Measurements from ENCODE around the gene KXD1. TPM values are rescaled to one million over a fixed set of nuclear protein-coding genes. Genes with fewer than 3 reads are reported as not detected.
"Not testable (repeated sequence)": the region's sequence is repeated elsewhere in the genome, so short reads cannot be mapped to it uniquely, and the experiment has no call there.

The KXD1 gene
- total and polyA plus RNA-seq, 2 donors, result 42.6 to 81.9 TPM

- peak overlapping the region in 1 of 2 donors; percentile 37 for H3K4me3 ChIP-seq (ENCODE audit: low read length in 2 of 2)
- WGBS, result 57% methylated on average over 25 of the region's 25 CpGs
- peaks cover 43 to 57% of the 10 kb centered on the region in 2 donors for H3K27me3 ChIP-seq (ENCODE audit: control insufficient read depth in 2 of 2, insufficient read depth in 1 of 2, low read length in 1 of 2)
- no peak overlapping the region for H3K27ac ChIP-seq (ENCODE audit: low read depth in 1 of 2, low read length in 1 of 2)
- H3K9me3 ChIP-seq (ENCODE audit: control insufficient read depth in 2 of 2, insufficient read depth in 1 of 2, low read length in 1 of 2), result no peaks in the 10 kb centered on the region
- no peak for DNase-seq (ENCODE audit: low read depth in 6 of 9, low spot score in 9 of 9)
- H3K4me1 ChIP-seq (ENCODE audit: control insufficient read depth in 2 of 2, insufficient read depth in 2 of 2, low read length in 2 of 2), result peaks cover 16 to 35% of the 10 kb centered on the region in 2 donors
- H3K36me3 ChIP-seq (ENCODE audit: control insufficient read depth in 2 of 2, insufficient read depth in 2 of 2, low read length in 1 of 2), result peaks cover 10% of the 10 kb centered on the region in 2 donors
These were observed 35.9 kb downstream of the KXD1 start for GRCh38 chr19:18593367-18594095.

- DNase-seq (ENCODE audit: low read depth in 6 of 9, low spot score in 9 of 9), result peak in 8 of 9 donors; percentile 54 to 83 (median 68)
These were observed 36.6 kb downstream of the KXD1 start for GRCh38 chr19:18594096-18594823.

GRCh38 chr19:18594824-18595373 lies 37.2 kb downstream of the KXD1 start:
- Histone ChIP-seq H3K27me3 (ENCODE audit: control insufficient read depth in 2 of 2, insufficient read depth in 1 of 2, low read length in 1 of 2) (peaks cover 46 to 70% of the 10 kb centered on the region in 2 donors), H3K27ac (ENCODE audit: low read depth in 1 of 2, low read length in 1 of 2) (no peak overlapping the region), H3K4me1 (ENCODE audit: control insufficient read depth in 2 of 2, insufficient read depth in 2 of 2, low read length in 2 of 2) (peaks cover 12 to 26% of the 10 kb centered on the region in 2 donors), H3K36me3 (ENCODE audit: control insufficient read depth in 2 of 2, insufficient read depth in 2 of 2, low read length in 1 of 2) (peaks cover 10% of the 10 kb centered on the region in 2 donors), H3K9me3 (ENCODE audit: control insufficient read depth in 2 of 2, insufficient read depth in 1 of 2, low read length in 1 of 2) (no peaks in the 10 kb centered on the region), H3K4me3 (ENCODE audit: low read length in 2 of 2) (peak overlapping the region; percentile 17 to 37)
- 24% methylated on average over 26 of the region's 26 CpGs for WGBS
- no peak for DNase-seq (ENCODE audit: low read depth in 6 of 9, low spot score in 9 of 9)

More at GRCh38 chr19:18594096-18594823, 36.6 kb downstream of the KXD1 start:
- Histone ChIP-seq H3K27ac (ENCODE audit: low read depth in 1 of 2, low read length in 1 of 2) (no peak overlapping the region), H3K9me3 (ENCODE audit: control insufficient read depth in 2 of 2, insufficient read depth in 1 of 2, low read length in 1 of 2) (no peaks in the 10 kb centered on the region), H3K4me1 (ENCODE audit: control insufficient read depth in 2 of 2, insufficient read depth in 2 of 2, low read length in 2 of 2) (peaks cover 16 to 33% of the 10 kb centered on the region in 2 donors), H3K4me3 (ENCODE audit: low read length in 2 of 2) (peak overlapping the region; percentile 17 to 37), H3K36me3 (ENCODE audit: control insufficient read depth in 2 of 2, insufficient read depth in 2 of 2, low read length in 1 of 2) (peaks cover 10% of the 10 kb centered on the region in 2 donors), H3K27me3 (ENCODE audit: control insufficient read depth in 2 of 2, insufficient read depth in 1 of 2, low read length in 1 of 2) (peaks cover 46 to 63% of the 10 kb centered on the region in 2 donors)
- 1% methylated on average over 54 of the region's 54 CpGs for WGBS

- Histone ChIP-seq H3K4me1 (ENCODE audit: control insufficient read depth in 2 of 2, insufficient read depth in 2 of 2, low read length in 2 of 2) (peaks cover 10 to 20% of the 10 kb centered on the region in 2 donors), H3K4me3 (ENCODE audit: low read length in 2 of 2) (no peak overlapping the region), H3K27me3 (ENCODE audit: control insufficient read depth in 2 of 2, insufficient read depth in 1 of 2, low read length in 1 of 2) (peaks cover 46 to 72% of the 10 kb centered on the region in 2 donors), H3K27ac (ENCODE audit: low read depth in 1 of 2, low read length in 1 of 2) (no peak overlapping the region), H3K36me3 (ENCODE audit: control insufficient read depth in 2 of 2, insufficient read depth in 2 of 2, low read length in 1 of 2) (peaks cover 10% of the 10 kb centered on the region in 2 donors), H3K9me3 (ENCODE audit: control insufficient read depth in 2 of 2, insufficient read depth in 1 of 2, low read length in 1 of 2) (no peaks in the 10 kb centered on the region)
- WGBS, result 82% methylated on average over 6 of the region's 6 CpGs
- no peak for DNase-seq (ENCODE audit: low read depth in 6 of 9, low spot score in 9 of 9)
These were observed 37.8 kb downstream of the KXD1 start for GRCh38 chr19:18595475-18595874.

GRCh38 chr19:18596752-18597157 lies 39.1 kb downstream of the KXD1 start:
- no peak overlapping the region for H3K4me3 ChIP-seq (ENCODE audit: low read length in 2 of 2)
- no peaks in the 10 kb centered on the region for H3K9me3 ChIP-seq (ENCODE audit: control insufficient read depth in 2 of 2, insufficient read depth in 1 of 2, low read length in 1 of 2)
- 15% methylated on average over 21 of the region's 21 CpGs for WGBS
- no peak overlapping the region for H3K27ac ChIP-seq (ENCODE audit: low read depth in 1 of 2, low read length in 1 of 2)
- H3K36me3 ChIP-seq (ENCODE audit: control insufficient read depth in 2 of 2, insufficient read depth in 2 of 2, low read length in 1 of 2), result peaks cover under 1 to 2% of the 10 kb centered on the region in 2 donors
- H3K27me3 ChIP-seq (ENCODE audit: control insufficient read depth in 2 of 2, insufficient read depth in 1 of 2, low read length in 1 of 2), result peaks cover 48 to 83% of the 10 kb centered on the region in 2 donors
- H3K4me1 ChIP-seq (ENCODE audit: control insufficient read depth in 2 of 2, insufficient read depth in 2 of 2, low read length in 2 of 2), result peaks cover 10 to 20% of the 10 kb centered on the region in 2 donors
- DNase-seq (ENCODE audit: low read depth in 6 of 9, low spot score in 9 of 9), result no peak

GRCh38 chr19:18597809-18598660 lies 40.4 kb downstream of the KXD1 start:
- WGBS, result 55% methylated on average over 25 of the region's 25 CpGs

GRCh38 chr19:18599485-18599884 lies 41.8 kb downstream of the KXD1 start:
- no peaks in the 10 kb centered on the region for H3K36me3 ChIP-seq (ENCODE audit: control insufficient read depth in 2 of 2, insufficient read depth in 2 of 2, low read length in 1 of 2)
- H3K4me3 ChIP-seq (ENCODE audit: low read length in 2 of 2), result no peak overlapping the region
- no peak overlapping the region for H3K27ac ChIP-seq (ENCODE audit: low read depth in 1 of 2, low read length in 1 of 2)
- WGBS, result 93% methylated on average over 20 of the region's 20 CpGs
- peaks cover 0 to 2% of the 10 kb centered on the region in 2 donors for H3K9me3 ChIP-seq (ENCODE audit: control insufficient read depth in 2 of 2, insufficient read depth in 1 of 2, low read length in 1 of 2)
- peaks cover 57 to 93% of the 10 kb centered on the region in 2 donors for H3K27me3 ChIP-seq (ENCODE audit: control insufficient read depth in 2 of 2, insufficient read depth in 1 of 2, low read length in 1 of 2)
- no peak for DNase-seq (ENCODE audit: low read depth in 6 of 9, low spot score in 9 of 9)
- peaks cover 4 to 8% of the 10 kb centered on the region in 2 donors for H3K4me1 ChIP-seq (ENCODE audit: control insufficient read depth in 2 of 2, insufficient read depth in 2 of 2, low read length in 2 of 2)

More at GRCh38 chr19:18597809-18598660, 40.4 kb downstream of the KXD1 start:
- Histone ChIP-seq H3K27me3 (ENCODE audit: control insufficient read depth in 2 of 2, insufficient read depth in 1 of 2, low read length in 1 of 2) (peaks cover 54 to 92% of the 10 kb centered on the region in 2 donors), H3K36me3 (ENCODE audit: control insufficient read depth in 2 of 2, insufficient read depth in 2 of 2, low read length in 1 of 2) (no peaks in the 10 kb centered on the region), H3K9me3 (ENCODE audit: control insufficient read depth in 2 of 2, insufficient read depth in 1 of 2, low read length in 1 of 2) (no peaks in the 10 kb centered on the region), H3K4me3 (ENCODE audit: low read length in 2 of 2) (no peak overlapping the region), H3K27ac (ENCODE audit: low read depth in 1 of 2, low read length in 1 of 2) (no peak overlapping the region), H3K4me1 (ENCODE audit: control insufficient read depth in 2 of 2, insufficient read depth in 2 of 2, low read length in 2 of 2) (peaks cover 10 to 20% of the 10 kb centered on the region in 2 donors)
- no peak for DNase-seq (ENCODE audit: low read depth in 6 of 9, low spot score in 9 of 9)

- not testable (repeated sequence) for DNase-seq (ENCODE audit: low read depth in 6 of 9, low spot score in 9 of 9); H3K4me1 ChIP-seq (ENCODE audit: control insufficient read depth in 2 of 2, insufficient read depth in 2 of 2, low read length in 2 of 2); H3K9me3 ChIP-seq (ENCODE audit: control insufficient read depth in 2 of 2, insufficient read depth in 1 of 2, low read length in 1 of 2); H3K27ac ChIP-seq (ENCODE audit: low read depth in 1 of 2, low read length in 1 of 2); H3K36me3 ChIP-seq (ENCODE audit: control insufficient read depth in 2 of 2, insufficient read depth in 2 of 2, low read length in 1 of 2); H3K4me3 ChIP-seq (ENCODE audit: low read length in 2 of 2)
- WGBS, result 95% methylated on average over 15 of the region's 15 CpGs
- peaks cover 57 to 93% of the 10 kb centered on the region in 2 donors for H3K27me3 ChIP-seq (ENCODE audit: control insufficient read depth in 2 of 2, insufficient read depth in 1 of 2, low read length in 1 of 2)
These were observed 43.2 kb downstream of the KXD1 start for GRCh38 chr19:18600692-18601397.
